ENCODE measurements around the gene NOTCH3.
A peak's percentile ranks its signal among the peaks of the same experiment; 100 is the strongest.

NOTCH3 gene

GRCh38 chr19:15222738-15223648, 22.2 kb upstream of the NOTCH3 start:
- no peak for TF ChIP-seq CTCF (IDR thresholded peaks at IDR 0.05; ENCODE audit: borderline replicate concordance, extremely low read depth, low read length, poor library complexity, severe bottlenecking)
- TF ChIP-seq EZH2 (IDR thresholded peaks at IDR 0.05; ENCODE audit: borderline replicate concordance, low read depth, low read length, severe bottlenecking), result no peak
- Histone ChIP-seq H3K9me3 (ENCODE audit: insufficient read depth, low read length, severe bottlenecking) (no peaks in the 10 kb centered on the region), H3K4me2 (ENCODE audit: insufficient read depth, low read length) (peak overlapping the region; percentile 92), H3K27me3 (ENCODE audit: insufficient read depth, low read length, poor library complexity) (no peaks in the 10 kb centered on the region), H4K20me1 (ENCODE audit: insufficient read depth, low read length) (no peaks in the 10 kb centered on the region), H3K79me2 (ENCODE audit: insufficient read depth, low read length) (no peaks in the 10 kb centered on the region), H3K36me3 (ENCODE audit: insufficient read depth, low read length) (no peaks in the 10 kb centered on the region), H2AFZ (ENCODE audit: low read depth, low read length) (peak overlapping the region; percentile 81), H3K27ac (ENCODE audit: low read length) (peak overlapping the region; percentile 43; the same call in 1 of the 2 replicates), H3K4me1 (ENCODE audit: insufficient read depth, low read length) (peaks cover 17% of the 10 kb centered on the region), H3K9ac (ENCODE audit: low read depth, low read length) (peak overlapping the region; percentile 35), H3K4me3 (ENCODE audit: low read depth in 1 of 2, low read length in 2 of 2) (peak overlapping the region in 1 of 2 experiments; percentile 59; a peak in 2 of 4 replicates)
- ATAC-seq (ENCODE audit: insufficient read depth, low read depth), result peak; percentile 100
- peak; percentile 95 for DNase-seq

- no peaks in the 10 kb centered on the region for H3K36me3 ChIP-seq (ENCODE audit: insufficient read depth, low read length)
- no peak overlapping the region for H2AFZ ChIP-seq (ENCODE audit: low read depth, low read length)
- no peak overlapping the region for H3K4me2 ChIP-seq (ENCODE audit: insufficient read depth, low read length)
- no peaks in the 10 kb centered on the region for H3K27me3 ChIP-seq (ENCODE audit: insufficient read depth, low read length, poor library complexity)
- DNase-seq (no peak), ATAC-seq (ENCODE audit: insufficient read depth, low read depth) (no peak)
- TF ChIP-seq EZH2 (IDR thresholded peaks at IDR 0.05; ENCODE audit: borderline replicate concordance, low read depth, low read length, severe bottlenecking) (no peak), CTCF (IDR thresholded peaks at IDR 0.05; ENCODE audit: borderline replicate concordance, extremely low read depth, low read length, poor library complexity, severe bottlenecking) (no peak)
- no peaks in the 10 kb centered on the region for H3K9me3 ChIP-seq (ENCODE audit: insufficient read depth, low read length, severe bottlenecking)
- no peak overlapping the region for H3K4me3 ChIP-seq (ENCODE audit: low read depth in 1 of 2, low read length in 2 of 2)
- no peaks in the 10 kb centered on the region for H3K79me2 ChIP-seq (ENCODE audit: insufficient read depth, low read length)
- no peak overlapping the region for H3K9ac ChIP-seq (ENCODE audit: low read depth, low read length)
- H3K4me1 ChIP-seq (ENCODE audit: insufficient read depth, low read length), result peaks cover 17% of the 10 kb centered on the region
- H3K27ac ChIP-seq (ENCODE audit: low read length), result no peak overlapping the region
- no peaks in the 10 kb centered on the region for H4K20me1 ChIP-seq (ENCODE audit: insufficient read depth, low read length)
Measured at GRCh38 chr19:15220833-15221232, 20.0 kb upstream of the NOTCH3 start.

- DNase-seq, result no peak
- Histone ChIP-seq H2AFZ (ENCODE audit: low read depth, low read length) (no peak overlapping the region), H3K27me3 (ENCODE audit: insufficient read depth, low read length, poor library complexity) (no peaks in the 10 kb centered on the region), H3K27ac (ENCODE audit: low read length) (no peak overlapping the region), H3K4me2 (ENCODE audit: insufficient read depth, low read length) (no peak overlapping the region), H3K79me2 (ENCODE audit: insufficient read depth, low read length) (no peaks in the 10 kb centered on the region), H3K9ac (ENCODE audit: low read depth, low read length) (no peak overlapping the region), H3K4me1 (ENCODE audit: insufficient read depth, low read length) (peaks cover 11% of the 10 kb centered on the region), H3K4me3 (ENCODE audit: low read depth in 1 of 2, low read length in 2 of 2) (no peak overlapping the region), H3K36me3 (ENCODE audit: insufficient read depth, low read length) (no peaks in the 10 kb centered on the region), H4K20me1 (ENCODE audit: insufficient read depth, low read length) (no peaks in the 10 kb centered on the region; the same call in 1 of the 2 replicates), H3K9me3 (ENCODE audit: insufficient read depth, low read length, severe bottlenecking) (no peaks in the 10 kb centered on the region)
- ATAC-seq (ENCODE audit: insufficient read depth, low read depth), result no peak
- TF ChIP-seq EZH2 (IDR thresholded peaks at IDR 0.05; ENCODE audit: borderline replicate concordance, low read depth, low read length, severe bottlenecking) (no peak), CTCF (IDR thresholded peaks at IDR 0.05; ENCODE audit: borderline replicate concordance, extremely low read depth, low read length, poor library complexity, severe bottlenecking) (no peak)
Measured at GRCh38 chr19:15218501-15218900, 17.7 kb upstream of the NOTCH3 start.
